ENCODE measurements around the gene TKTL1.

- no peak for TF ChIP-seq POLR2A (IDR thresholded peaks at IDR 0.05)
- no peak for TF ChIP-seq CTCF (IDR thresholded peaks at IDR 0.05)
Observed at GRCh38 chrX:154313147-154313546, 17.6 kb downstream of the TKTL1 start.

All from transverse colon (tissue), 3 donors.